Ammon's horn (tissue), 1 donor: ENCODE measurements around the gene GBX1.

ENCODE experiments used
- DNase-seq: peaks from one replicate; pipeline ENCODE4 v3.0.0-alpha.2; 2016; ENCODE audit warnings: low spot score

Gene GBX1

DNA sequence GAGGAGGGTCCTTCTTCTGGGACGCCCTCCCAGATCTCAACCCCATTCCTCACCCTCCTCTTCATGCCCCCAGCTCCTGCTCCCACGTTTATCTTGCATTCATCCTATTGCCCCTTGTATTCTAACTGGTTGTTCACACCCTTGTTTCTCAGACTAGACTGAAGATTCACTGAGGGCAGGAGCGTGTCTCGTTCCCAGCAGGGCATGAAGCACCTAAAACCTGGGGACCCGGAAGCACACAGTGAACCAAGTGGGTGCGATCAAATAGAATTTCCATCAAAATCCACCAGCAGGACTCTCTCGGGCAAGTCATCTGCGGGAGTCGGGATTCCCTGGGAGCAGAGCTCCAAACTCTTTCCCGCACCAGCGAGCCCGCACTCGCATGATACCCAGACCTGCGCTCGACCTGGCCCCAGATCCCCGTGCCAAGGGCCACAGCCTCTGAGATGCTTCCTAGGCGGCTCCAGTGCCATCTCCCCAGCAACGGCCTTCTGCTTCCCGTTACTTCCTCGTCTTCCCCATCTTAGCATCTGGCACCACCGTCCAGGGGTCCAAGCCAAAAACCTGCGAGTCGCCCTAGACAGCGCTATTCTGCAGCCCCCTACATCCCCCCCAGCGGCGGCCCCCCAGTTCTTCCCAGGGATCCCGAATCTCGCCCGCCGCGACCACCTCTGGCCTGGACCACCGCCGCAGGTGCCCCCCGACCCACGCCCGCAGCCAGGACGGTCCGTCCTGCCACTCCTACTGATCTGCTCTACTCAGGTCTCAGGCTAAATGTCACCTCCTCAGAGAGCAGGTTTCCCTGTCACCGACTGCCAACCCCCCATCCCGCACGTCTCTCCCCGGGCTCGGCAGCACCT, 6.1 kb upstream of the GBX1 start:
- DNase-seq: no peak

DNA sequence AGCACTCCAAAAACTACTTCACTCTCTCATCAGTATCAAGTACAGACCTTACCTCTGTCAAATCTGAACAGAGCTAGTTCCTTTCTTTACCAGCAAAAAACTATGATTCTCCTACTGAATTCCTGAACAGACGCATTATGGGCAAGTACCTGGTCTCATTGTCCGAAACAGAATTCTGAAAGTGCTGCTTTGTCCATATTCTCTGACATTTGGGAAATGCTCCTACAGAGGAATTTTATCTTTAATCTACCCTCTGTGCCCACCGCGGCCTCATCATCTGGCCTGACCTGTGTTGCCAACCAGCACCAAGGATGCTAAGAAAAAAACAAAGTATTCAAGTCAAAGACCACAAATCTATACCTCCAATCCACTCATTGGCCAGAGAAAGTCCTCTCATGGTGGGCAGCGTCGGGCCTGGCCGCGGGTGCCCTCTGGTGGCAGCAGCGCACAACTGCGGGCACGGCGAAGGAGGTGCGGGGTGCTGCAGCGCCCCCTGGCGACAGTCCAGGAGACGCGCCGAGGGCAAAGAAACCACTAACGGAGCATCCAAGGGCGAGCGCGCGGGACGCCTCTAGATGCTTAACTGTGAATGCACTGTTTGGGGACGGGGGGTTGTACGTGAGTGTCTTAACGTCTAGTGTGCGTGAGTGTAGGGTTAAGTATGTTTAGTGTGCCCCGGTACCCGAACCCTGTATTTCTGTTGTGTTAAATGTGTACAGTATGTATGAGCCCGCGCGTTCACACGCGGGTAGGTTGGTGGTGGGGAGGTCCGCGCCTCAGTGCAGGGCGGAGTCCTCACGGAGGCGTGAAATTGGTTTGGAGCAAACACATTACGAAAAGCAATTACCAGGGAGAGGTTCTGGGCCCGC, 5.0 kb upstream of the GBX1 start:
- peak; percentile 89 for DNase-seq

DNA sequence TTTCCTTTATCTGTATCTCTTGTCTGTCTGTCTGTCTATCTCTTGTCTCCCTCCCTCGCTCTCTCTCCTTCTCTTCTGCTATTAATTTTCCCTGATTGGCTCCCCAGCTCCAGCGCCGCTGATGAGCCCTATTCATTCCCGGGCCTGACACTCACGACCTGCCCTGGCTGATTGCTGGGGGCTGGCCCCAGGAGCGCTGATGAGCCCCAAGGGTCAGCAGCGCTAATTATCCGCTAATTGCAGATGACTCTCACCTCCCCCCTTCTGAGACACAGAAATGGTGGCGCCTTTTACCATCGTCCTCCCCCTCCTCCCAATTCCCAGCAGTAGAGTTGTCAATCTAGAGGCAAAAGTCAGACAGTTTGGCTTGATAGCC, 1.3 kb upstream of the GBX1 start:
- no peak for DNase-seq

DNA sequence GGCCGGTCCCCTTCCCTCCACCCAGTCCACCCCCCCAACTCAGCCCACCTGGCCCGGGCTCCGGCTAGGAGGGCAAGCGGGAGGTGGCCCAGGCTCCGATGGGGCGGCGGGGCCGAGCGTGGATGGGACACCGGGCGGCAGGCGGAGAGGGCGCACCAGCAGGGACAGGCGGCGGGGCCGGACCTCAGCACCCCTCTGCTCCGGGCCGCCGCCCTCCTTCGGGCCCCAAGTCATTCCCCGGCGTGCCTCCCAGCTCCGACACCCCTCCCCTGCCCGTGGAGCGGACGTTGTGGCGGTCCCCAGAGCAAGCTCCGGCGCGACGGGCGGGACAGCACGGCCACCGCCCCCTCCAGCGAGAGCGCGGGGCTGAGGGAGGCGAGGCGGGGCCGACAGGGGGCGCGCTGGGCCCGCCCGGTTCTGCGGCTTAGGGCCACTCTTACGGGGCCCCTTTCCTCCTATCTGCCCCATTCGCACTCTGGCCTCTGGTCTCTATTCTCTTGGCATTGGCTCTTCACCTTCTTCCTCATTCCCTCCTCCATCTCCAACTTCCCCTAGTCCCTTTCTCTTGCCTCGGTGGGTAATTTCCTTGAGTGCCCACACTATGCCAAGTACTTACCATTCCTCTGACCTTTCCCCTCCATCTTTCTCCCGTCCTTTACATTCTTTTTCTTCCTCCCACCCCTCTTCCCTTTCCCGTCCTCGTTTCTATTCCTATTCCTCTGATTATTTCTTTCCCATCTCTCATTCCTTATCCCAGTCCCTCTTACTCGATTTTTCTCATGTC, 701 bp upstream of the GBX1 start:
- DNase-seq: no peak

DNA sequence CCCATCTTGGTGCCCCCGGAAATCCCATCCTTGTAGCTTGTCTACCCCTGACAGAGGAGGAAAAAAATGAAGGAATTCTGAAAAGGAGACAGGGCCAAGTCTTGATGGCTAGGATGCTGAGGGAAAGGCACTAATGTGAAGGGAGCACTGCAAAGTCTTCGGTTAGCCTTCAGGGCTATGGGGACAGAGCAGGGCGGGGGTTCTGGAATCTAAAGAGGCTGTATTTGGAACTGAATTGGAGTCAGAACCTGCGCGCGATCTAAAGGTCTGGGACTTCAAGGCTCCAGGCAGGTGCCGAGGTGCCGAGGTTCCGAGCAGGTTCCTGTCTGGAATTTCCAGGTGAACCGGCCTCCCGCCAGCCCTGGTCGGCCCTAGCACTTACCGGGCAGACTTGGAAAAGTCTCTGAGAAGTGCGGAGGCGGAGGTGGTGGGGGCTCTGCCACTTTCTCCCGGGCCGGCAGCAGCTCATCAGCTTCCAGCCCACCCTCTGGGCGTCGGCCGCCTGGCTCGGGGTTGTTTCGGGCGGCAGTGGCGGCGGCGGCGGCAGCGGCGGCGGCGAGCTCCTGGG, 781 bp downstream of the GBX1 start:
- DNase-seq: no peak

DNA sequence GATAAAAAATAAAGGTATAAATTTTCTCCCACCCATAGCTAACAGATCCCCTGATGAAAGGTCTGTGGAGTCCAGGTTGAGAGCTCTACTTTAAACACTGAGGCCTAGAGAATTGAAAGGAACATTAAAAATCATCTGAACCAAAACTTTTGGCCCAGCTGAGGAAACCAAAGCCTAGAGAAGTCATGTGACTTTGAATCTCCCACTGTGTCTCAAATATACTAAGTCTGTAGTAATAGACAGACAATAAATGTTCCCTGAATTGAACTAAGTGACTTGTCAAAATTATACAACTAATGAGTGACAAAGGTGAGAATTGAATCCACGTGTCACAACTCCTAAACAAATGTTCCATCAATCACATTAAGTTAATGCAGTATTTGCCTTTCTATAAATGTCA, 5.7 kb downstream of the GBX1 start:
- no peak for DNase-seq

DNA sequence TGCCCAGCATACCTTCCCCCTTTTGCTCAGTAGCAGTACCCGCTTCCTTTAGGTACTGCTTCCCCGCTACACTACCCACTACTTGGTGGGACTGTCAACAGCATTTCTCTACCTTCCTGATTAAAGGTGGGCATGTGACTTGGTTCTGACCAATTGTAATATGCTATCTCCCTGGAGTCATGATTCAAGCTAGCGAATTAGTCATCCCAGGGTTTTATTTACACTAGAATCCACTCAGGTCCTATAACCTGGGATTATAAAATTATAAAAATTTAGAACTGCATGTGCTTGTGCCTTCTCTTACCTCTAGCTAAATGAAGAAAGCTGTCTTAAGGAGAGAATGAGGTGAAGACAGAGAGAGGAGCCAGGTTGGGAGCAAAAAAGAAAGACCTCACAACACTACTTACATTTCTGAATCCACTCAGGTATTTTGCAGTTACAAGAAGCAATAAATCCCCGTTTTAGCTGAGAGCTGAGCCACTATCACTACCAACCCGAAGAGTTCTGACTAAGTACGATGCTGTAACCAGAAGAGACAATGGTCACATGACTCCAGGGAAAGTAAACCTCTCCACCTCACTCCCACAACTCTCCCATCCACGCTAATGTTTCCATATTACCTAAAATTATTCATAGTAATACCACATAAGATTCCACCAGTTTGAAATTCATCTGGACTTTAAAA, 9.7 kb downstream of the GBX1 start:
- no peak for DNase-seq

DNA sequence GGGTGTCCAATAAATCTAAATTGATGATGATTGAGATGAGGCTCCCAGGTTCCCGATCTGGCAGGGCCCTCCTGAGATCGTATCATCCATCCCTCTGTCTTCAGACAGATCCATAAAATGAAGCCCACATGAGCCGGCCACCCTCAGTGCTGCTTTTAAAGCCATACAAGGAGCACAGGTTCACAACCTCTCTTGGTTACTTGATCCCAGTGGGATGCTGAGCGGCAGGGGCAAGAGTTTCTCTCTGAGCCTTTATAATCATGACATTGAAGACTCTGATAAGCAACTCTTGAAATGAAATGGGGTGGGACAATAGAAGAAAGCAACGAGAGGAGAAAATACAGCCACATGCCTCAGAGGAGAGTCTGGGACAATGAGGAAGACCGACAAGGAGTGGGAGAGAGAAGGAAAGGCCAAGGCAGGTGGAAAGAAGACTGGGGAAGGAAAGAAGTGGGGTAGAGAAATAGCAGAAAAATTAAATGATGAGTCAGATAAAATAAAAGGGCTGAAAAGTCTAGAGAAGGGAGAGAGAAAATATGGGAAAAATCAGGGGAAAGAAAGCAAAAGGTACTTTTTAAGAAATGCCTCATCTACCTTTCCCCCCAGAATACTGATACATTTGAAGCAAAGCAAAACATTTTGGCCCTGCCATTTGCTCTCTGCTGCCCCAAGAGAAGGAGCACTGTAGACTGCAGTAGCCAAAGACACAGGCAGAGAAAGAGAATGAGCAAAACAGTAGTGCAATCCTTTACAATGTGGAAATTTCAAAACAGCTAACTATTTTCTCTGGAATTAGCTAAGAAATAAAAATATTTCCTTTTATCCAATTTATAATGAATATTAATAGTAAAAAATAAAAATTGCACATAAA, 14.6 kb downstream of the GBX1 start:
- DNase-seq: no peak

DNA sequence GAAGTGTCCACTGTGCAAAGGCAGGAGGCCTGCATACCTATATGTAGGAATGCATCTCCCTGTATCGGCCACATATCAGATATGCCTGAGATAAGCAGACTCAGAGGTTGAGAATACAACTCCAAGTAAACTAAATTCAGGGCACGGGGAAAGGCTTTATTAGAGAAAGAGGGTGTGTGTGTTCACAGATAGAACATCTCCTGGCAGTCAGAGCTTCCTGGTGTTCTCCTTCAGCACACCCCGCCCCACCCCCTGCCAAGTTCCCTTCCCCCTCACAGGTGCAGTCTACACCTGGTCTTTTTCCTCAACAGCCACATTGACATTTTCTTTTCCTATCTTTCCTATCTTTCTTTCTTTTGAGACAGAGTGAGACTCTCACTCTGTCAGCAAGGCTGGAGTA, 17.1 kb downstream of the GBX1 start:
- no peak for DNase-seq

DNA sequence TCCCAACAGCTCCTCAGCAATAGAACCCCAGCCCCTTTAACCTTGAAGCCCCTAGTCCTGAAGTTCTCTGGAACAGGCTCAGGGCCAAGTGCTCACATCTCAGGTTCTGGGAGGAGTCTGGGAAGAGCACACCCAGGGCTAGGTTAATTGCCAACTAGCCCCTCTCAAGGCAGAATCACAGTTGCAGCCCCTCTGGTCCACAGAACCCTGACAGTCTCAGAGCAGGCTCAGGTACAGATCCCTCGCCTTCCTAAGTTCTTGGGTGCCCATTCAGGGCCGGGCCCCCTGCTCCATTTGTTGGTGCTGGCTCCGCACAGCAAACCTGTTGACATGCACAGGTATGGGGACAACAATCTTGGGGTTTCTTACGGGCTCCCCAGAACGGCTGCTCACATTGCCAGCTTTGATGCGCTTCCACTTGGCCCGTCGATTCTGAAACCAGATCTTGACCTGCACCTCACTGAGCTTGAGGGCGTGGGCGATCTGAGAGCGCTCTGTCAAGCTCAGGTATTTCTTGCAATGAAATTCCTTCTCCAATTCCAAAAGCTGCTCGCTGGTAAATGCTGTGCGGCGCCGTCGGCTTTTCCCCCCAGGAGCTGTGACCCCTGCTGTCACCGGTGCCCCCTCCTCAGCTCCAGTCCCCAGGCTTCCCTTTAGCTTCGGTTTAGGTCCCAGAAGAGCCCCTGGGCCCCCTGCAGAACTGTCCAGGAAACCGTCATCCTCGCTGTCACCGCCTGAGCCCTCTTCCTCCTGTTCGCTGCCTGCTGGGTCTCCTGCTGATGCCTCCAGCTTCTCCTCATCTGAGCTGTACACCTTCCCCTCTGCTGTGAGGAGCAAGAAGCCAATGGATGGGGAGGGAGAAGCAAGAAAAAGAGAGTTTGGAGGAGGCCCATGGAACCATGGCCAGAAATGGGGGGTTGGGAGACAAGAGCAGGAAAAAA, 18.9 kb downstream of the GBX1 start:
- DNase-seq: no peak

DNA sequence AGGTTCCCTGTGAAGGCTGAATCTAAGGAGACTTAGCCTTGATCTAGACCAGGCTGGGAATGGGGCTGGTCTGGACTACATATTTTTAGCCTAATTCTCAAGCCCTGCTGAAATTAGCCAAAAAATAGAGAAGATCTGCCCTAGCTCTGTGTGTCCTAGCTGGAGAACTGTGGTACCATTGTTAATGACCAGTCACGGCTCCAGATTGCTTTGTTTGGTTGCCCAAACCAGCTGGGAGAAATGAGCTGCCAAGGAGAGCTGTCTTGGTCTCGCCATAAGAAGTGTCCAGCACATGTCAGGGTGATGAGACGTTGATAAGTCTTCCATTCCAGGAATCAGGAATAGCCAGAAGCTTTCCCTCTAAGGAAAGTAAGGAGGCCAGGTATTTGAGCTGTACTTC, 20.7 kb downstream of the GBX1 start:
- peak; percentile 80 for DNase-seq

DNA sequence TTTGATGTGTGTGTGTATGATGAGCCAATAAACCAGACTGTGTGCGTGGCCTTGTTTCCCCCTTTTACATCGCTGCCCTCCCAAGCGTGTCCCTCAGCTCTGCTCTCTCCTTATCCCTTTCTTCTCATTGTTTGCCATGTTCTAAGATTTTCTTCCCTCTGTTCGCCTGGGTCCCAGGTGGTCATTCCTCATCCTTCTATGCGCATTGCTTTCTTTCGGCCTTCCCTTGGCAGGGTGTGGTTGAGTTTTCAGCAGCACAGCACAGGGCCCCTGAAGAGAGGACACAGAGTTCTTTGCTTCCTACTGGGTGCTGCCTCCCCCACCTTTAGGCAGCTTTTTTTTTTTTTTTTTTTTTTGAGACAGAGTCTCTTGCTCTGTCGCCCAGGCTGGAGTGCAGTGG, 23.1 kb downstream of the GBX1 start:
- DNase-seq: no peak

DNA sequence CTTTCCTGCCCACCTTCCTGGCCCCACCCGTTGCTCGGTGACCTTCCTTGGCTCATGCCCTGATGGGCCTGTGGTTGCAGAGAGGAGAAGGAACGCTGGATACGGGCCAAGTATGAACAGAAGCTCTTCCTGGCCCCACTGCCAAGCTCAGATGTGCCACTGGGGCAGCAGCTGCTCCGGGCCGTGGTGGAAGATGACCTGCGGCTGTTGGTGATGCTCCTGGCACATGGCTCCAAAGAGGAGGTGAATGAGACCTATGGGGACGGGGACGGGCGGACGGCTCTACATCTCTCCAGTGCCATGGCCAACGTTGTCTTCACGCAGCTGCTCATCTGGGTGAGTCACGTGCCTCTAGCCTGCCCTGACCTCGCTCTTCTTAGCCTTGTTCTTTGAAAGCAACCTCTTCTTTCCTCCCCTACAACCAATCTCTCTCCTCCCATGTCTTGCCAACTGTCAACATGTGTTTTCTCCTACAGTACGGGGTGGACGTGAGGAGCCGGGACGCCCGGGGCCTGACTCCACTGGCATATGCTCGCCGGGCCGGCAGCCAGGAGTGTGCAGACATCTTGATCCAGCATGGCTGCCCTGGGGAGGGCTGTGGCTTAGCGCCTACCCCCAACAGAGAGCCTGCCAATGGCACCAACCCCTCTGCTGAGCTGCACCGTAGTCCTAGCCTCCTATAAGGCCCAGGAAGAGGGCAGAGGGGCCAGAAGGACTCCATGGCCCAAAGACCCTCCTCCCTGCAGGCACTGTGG, 24.1 kb downstream of the GBX1 start:
- DNase-seq: no peak

DNA sequence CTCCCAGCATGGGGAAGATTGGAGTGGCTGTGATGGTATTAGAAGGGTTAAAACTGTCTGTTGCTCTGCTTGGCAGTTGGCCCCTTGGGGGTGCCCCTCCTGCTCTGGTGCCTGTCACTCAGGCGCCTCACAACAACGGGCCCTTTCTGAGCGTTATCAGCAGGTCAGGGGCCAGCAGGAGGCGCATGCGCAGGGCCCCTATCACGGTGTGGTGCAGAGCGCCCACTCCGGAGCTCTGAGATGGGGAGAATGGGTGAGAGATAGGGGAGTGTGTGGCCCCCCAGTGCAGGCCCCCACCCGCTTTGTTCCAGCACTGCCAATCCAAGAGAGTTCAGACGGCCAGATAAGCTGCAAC, 24.8 kb downstream of the GBX1 start:
- DNase-seq: peak; percentile 87

DNA sequence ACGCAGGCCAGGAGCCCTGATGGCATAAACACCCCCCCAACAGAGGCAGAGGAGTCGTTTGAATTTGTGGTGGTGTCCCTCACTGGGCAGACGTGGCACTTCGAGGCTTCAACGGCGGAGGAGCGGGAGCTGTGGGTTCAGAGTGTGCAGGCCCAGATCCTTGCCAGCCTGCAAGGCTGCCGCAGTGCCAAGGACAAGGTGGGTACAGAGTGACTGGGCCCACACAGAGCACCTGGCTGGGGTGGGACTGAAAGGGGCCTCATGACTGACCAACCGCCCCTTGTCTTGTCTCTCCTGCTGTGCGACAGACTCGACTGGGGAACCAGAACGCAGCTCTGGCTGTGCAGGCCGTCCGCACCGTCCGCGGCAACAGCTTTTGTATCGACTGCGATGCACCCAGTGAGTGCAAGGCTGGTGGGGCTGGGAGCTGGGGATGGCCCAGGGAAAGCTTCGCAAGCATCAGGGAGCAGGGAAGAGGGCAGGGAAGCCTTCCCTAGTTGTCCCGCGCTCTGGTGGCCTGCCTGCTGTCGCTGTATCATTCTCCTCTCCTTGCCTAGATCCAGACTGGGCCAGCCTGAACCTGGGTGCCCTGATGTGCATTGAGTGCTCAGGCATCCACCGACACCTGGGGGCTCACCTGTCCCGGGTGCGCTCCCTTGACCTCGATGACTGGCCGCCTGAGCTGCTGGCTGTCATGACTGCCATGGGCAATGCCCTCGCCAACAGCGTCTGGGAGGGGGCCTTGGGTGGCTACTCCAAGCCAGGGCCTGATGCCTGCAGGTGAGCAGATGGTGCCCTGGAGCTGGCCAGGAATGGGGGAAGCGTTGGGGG, 25.4 kb downstream of the GBX1 start:
- no peak for DNase-seq

DNA sequence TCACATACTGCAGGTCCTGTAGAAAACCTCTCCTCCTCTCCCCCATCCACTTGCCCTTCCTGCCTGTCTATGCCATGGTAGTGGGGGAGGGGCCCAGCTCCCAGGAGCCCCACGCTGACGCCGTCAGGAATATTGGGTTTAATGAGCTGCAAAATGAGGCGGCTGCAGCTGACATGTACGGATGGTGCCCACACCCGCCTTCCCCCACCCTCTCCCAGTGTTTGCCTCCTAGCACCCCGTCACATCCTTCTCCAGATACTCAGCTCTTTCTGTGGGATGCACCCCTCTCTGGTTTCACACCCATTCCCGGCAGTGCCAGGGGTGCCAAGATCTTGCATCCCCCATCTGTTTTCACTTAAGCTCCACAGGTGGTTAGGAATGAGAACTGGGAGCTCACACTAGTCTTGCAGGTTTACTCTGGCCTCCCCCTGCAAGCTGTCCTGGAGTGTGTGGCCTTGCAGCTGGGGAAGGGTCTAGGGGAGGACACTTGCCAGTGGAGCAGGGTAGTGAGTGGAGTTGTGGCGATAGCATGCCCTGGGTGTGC, 26.1 kb downstream of the GBX1 start:
- DNase-seq: no peak

DNA sequence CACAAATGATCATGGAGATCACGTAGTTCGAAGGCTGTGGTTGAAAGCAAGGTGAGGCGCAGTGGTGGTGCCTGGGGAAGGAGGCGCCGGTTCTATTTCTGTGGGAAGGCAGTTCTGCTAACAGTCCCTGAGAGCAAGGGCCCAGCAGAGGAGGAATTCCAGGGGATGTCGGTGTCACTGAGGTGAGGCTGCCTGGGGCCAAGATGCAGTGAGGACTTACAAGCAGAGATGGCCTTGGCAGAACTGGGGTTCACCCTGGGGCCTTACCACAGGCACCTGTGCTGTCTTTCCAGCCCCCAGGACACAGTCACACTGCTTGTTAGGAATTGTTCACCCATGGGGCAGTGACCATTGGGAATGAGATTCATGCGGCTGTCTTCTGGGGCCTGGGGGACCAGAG, 26.7 kb downstream of the GBX1 start:
- DNase-seq: no peak

DNA sequence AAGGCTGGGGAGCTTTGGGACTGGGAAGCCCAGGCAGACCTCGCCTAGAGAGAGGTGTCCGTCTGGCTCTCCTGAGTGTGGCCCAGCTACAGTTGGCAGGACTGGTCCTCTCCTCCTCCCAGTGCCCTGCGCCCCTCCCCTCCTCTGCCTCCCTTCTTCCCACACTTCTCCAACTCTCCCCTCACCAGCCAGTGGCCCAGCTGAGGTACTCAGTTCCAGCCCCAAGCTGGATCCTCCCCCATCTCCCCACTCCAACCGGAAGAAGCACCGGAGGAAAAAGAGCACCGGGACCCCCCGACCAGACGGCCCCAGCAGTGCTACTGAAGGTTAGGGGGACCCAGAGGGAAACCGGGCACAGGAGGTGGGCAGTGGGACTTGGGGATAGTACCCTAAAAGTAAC, 27.7 kb downstream of the GBX1 start:
- no peak for DNase-seq
